NB4 (cell line): ENCODE data around the gene BSCL2.
A peak's percentile ranks its signal among the peaks of the same experiment; 100 is the strongest.

Experiments used
- DNase-seq: peaks from one replicate; pipeline ENCODE4 v3.0.0; 2010; ENCODE audit warnings: low read depth
- H3K4me3 ChIP-seq: one replicate; pipeline ENCODE4 v1.5.1; 2011; ENCODE audit warnings: mild to moderate bottlenecking, low read depth, low read length, moderate library complexity
- CTCF ChIP-seq: IDR thresholded peaks from one replicate; pipeline ENCODE4 v1.5.1; 2012; ENCODE audit warnings: low read depth, low read length
- MAX ChIP-seq: IDR thresholded peaks from 2 replicates; pipeline ENCODE4 v1.6.1; 2011; ENCODE audit warnings: low read depth, low read length
- MYC ChIP-seq: IDR thresholded peaks from 2 replicates; pipeline ENCODE4 v1.6.1; 2011; ENCODE audit warnings: low read depth, low read length
- POLR2A ChIP-seq: IDR thresholded peaks from 2 replicates; pipeline ENCODE4 v1.6.1; 2011; ENCODE audit warnings: mild to moderate bottlenecking; ENCODE audit not compliant: insufficient read length; ENCODE audit errors: extremely low read depth

Gene BSCL2

GRCh38 chr11:62721994-62722393, 14.8 kb upstream of the BSCL2 start:
- TF ChIP-seq MAX: no peak
- peak; percentile 8 for TF ChIP-seq CTCF
- H3K4me3 ChIP-seq: no peak overlapping the region
- DNase-seq: peak; percentile 56

- DNase-seq: no peak
- no peak overlapping the region for H3K4me3 ChIP-seq
- TF ChIP-seq CTCF: no peak
Measured at GRCh38 chr11:62719302-62719978, 12.2 kb upstream of the BSCL2 start.

GRCh38 chr11:62716816-62717215, 9.6 kb upstream of the BSCL2 start:
- TF ChIP-seq MYC: no peak
- no peak overlapping the region for H3K4me3 ChIP-seq
- DNase-seq: no peak

- no peak overlapping the region for H3K4me3 ChIP-seq
- TF ChIP-seq MAX: no peak
- no peak for TF ChIP-seq MYC
- TF ChIP-seq CTCF: no peak
- no peak for TF ChIP-seq POLR2A
- no peak for DNase-seq
Measured at GRCh38 chr11:62716206-62716605, 9.0 kb upstream of the BSCL2 start.

- TF ChIP-seq MYC (no peak), MAX (no peak)
- no peak for DNase-seq
- H3K4me3 ChIP-seq: no peak overlapping the region
Measured at GRCh38 chr11:62715150-62716130, 8.2 kb upstream of the BSCL2 start.

- H3K4me3 ChIP-seq: no peak overlapping the region
- TF ChIP-seq MYC (no peak), CTCF (no peak), POLR2A (no peak), MAX (no peak)
- no peak for DNase-seq
Measured at GRCh38 chr11:62713343-62713742, 6.1 kb upstream of the BSCL2 start.
